T-helper 22 cell (primary cell): ENCODE data around the gene TENM4.

ENCODE experiments used
- DNase-seq: peaks from one replicate; pipeline ENCODE4 v3.0.0-alpha.2; 2020; ENCODE audit warnings: low read depth

TENM4 gene

DNA sequence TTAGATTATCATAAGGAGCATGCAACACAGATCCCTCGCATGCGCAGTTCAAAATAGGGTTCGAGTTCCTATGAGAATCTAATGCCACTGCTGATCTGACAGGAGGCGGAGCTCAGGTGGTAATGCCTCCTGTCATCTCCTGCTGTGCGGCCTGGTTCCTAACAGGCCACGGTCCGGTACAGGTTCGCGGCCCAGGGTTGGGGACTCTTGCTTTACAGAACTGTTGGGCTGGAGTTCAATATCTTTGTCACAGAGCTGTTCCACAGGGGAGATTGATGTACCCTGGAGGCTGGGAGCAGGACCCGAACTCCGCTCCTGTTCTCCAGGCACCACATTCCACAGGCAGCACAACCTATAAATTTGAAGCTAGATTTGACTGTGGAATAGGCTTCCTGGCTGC is 508.1 kb downstream of the TENM4 start:
- DNase-seq, result no peak

DNA sequence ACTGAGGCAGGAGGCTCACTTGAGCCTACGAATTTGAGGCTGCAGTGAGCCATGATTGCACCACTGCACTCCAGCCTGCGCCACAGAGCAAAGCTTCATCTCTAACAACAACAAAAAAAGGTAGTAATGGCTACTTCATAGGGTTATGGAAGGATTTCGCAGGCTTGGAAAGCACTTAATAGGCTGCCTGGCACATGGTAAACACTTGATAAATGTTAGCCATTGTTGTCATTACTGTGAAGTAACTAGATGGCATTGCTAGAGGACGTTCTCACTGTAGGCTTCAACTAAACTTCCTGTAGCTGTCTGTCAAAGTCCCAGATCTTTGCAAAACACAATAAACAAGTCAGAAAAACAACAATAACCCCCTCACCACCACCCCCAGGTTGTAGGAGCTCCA is 508.9 kb downstream of the TENM4 start:
- DNase-seq, result no peak

DNA sequence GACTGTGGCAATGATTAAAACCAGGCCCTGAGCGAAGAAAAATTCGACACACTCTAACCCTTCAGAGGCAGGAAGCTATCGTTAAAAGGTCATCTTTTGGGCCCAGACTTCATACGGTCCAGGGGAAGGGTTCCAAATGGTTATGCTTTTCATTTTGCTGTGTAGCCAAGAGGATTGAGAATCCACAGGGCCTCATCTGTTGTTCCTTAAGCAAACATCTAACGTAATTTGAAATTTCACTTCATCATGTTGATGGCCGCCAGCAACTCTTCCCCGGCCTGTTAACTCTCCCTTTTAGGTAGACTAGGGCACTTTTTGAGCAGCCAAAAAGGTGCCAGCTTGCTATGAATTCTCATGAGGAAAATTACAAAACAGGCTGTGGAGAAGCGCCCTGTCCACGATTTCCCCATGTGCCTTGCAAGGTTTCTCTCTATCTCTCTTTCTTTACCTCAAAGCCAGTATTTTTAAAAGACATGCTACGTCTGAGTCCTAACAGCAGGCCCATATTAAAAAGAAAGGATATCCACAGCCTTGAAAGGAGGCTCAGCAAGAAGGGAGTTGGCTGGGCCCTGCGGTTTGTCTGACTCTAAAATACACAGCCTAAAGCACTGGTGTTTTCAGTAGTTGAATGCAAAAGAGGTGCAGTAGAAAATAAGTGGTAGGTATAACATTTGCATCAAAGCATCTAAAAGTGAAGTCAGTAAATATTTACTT is 509.9 kb downstream of the TENM4 start:
- DNase-seq, result no peak

GRCh38 chr11:78929906-78930220 is 511.0 kb downstream of the TENM4 start:
- no peak for DNase-seq

GRCh38 chr11:78929207-78929905 is 511.5 kb downstream of the TENM4 start:
- DNase-seq, result no peak

DNA sequence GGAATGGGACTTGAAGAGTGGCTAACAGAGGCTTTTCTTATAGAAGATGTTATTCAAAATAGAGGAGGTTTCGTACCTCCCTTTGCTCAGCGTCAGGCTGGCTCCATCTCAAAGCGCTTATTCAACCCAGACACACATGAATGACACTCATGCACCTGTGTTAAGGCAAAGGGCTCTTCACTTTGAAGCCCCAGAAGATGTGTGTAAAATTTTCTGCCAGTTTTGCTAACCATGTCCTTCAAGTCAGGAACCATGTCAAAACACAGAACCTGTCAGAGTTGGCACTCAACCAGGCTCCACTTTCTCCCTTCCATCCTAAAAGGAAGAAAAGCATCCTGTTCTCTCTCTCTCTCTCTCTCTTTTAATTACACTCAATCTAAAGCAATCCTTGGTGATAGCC is 513.3 kb downstream of the TENM4 start:
- DNase-seq, result no peak

DNA sequence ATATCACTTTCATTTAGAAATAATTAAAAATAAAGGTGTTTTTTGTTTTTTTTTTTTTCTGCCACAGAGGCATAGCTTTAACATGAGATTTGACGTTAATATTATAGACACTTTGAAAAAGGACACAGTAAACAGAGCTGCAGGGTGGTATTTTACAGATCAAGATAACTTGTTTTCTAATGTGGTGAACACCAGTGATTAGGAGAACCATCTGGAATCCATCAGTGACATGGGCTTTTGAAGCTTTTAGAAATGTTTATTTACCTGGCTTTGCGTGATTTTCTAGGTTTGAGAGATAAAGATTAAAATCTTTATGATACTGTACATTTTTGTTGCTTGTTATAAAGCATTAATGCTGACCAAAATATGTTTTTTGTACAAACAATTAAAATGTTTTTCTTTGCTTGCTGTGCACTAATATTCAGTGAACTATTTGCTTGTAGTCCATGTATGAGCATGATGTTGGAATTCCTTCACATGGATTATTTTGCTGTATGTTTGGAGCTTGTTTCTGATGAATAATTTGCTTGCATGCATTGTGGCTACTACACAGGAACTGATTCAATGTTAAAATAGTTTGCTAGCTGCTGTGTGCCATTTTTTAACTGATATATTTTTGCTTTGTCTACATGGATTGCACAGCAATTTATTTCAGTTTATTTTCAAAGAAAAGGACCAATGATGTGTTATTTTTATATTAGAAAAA is 514.0 kb downstream of the TENM4 start:
- DNase-seq, result no peak

- no peak for DNase-seq
Measured at GRCh38 chr11:78925387-78925786, 515.4 kb downstream of the TENM4 start.

DNA sequence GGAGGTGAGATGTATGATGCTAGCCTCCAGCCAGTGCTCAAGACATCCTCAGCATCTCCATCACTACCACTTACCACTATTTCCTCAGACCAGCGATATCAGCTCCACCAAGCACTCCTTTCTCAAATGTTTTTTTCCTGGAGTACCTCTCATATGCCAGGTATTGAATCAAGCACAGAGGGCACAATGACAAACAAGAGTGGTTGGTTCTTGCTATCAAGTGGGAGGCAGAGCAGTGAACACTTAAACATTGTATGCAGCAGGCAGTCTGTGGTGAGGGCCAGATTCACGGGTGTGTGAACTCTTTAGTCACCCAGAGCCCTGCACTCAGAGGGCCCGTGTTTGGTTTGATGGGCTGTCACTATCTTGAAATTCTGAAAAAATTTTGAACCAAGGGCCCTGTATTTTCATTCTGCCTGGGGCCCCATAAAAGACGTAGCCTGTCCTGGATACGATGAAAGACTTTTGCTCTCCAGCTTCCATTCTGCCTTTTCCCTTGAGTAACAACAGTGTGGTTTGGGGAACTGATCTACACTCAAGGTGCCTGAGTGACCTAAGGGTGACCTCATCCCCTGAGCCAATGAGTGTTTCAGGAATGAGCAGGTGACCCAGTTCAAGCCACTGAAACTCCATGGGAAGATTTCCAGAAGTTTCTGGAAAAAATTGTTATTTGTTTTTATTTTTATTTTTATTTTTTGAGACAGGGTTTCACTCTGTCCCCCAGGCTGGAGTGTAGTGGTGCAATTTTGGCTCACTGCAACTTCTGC is 517.8 kb downstream of the TENM4 start:
- no peak for DNase-seq

DNA sequence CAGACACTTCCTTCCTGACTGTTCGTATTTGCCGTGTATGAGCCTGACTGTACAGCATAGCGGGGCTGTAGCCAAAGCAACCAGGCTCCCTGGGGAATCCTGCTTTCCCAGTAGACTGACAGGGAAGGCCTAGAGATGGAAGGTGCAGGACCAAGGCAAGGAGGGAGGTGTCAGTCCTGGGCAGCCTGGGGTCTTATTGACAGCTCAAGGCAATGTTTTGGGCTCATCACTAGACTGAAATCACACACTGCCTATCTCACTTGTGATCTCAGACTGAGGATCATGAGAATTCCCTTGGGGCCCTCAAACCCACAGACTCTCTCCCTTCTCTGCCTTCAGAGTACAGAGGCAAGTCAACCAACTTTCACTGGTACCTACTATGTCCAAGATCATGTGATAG is 519.3 kb downstream of the TENM4 start:
- DNase-seq, result no peak

DNA sequence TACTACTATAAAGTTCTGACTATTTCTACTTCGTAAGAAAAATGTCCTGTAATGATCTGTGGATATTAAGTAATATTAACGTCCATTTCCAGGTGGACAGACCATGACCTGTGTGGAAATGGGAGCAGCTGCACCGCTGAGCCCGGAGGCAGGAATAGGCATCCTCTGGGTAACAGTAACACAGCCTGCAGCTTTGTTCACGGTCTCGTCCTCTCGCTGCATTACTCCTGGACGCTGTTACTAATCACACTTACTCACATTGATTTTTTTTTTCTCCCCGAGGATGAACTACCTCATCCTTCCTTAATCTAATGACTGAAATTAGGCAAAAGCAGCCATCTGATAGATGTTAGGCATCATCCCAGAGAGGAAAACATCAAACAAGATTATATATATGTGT is 520.5 kb downstream of the TENM4 start:
- no peak for DNase-seq

DNA sequence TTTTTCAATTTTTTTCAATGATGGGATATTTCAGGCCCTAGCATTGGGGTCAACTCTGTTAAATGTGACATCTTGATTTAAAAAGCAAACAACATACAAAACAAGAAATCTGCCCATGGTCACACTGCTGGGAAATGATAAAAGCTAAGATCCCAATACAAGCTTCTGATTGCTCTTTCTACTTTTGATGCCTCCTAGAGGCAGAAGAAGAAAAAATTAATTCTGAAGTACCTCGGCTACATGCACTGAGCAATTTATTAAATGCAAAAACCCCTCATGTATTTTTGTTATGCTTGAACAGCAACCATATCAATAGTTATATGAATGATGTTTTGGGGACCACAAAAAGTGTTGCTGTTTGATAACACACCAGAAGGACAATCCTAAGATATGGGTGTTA is 524.1 kb downstream of the TENM4 start:
- DNase-seq, result no peak

DNA sequence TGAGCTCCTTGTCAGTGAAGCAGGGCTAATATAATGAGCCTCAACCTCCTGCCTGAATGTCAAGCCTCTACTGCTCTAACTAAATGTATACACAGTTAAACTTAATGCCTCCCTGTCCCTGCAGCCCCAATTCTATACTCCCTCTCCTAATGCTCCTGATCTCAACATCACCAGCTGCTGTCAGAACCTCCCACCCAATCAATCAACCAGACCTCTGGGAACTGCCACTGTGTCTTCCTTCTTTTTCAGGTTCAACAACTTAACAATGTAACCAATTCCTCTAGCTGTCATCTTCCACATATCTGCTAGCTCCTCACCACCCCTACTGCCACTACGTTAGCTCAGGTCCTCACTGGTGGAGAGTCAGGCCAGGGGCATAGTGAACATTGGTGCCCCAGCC is 526.3 kb downstream of the TENM4 start:
- no peak for DNase-seq

GRCh38 chr11:78912778-78913177 is 528.1 kb downstream of the TENM4 start:
- no peak for DNase-seq

DNA sequence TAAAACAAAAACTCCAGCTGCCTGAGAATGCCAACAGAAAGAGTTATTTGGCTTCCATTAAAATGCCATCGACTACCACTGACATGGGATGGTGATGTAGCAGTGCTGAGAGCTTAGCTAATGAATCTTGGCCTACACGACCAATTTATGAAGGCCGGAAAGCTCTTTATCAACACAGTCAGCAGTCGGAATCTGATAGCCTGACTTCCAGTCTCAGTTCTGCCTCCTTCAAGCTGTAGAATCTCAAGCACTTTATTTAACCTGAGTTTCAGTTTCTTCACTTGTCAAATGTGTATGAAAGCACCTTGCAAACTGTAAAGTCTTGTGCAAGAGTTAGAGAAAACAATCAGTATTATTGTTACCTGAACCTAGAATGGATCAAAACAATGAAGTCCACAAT is 530.5 kb downstream of the TENM4 start:
- no peak for DNase-seq

GRCh38 chr11:78909386-78909785 is 531.4 kb downstream of the TENM4 start:
- no peak for DNase-seq

GRCh38 chr11:78907636-78908035 is 533.2 kb downstream of the TENM4 start:
- no peak for DNase-seq

- no peak for DNase-seq
Measured at GRCh38 chr11:78906566-78906965, 534.3 kb downstream of the TENM4 start.

DNA sequence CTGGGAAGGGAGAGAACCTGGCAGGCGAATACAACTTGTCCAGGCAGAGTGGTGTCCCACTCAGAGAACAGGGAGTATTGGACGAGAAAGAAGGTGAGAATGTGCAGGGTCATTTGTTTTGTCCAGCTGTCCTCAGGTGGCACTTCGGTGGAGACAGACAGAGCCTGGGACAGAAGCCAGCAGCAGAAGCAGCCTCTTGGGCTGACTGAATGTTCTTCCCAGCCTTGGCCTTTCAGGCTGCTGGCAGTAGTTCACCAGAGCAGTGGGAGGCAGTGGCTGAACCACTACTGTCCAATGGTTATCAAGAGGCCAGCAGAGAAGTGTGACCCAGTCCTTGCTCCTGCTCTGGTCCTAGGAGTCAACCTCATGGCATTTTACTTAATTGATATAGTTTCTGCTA is 535.1 kb downstream of the TENM4 start:
- DNase-seq, result no peak

DNA sequence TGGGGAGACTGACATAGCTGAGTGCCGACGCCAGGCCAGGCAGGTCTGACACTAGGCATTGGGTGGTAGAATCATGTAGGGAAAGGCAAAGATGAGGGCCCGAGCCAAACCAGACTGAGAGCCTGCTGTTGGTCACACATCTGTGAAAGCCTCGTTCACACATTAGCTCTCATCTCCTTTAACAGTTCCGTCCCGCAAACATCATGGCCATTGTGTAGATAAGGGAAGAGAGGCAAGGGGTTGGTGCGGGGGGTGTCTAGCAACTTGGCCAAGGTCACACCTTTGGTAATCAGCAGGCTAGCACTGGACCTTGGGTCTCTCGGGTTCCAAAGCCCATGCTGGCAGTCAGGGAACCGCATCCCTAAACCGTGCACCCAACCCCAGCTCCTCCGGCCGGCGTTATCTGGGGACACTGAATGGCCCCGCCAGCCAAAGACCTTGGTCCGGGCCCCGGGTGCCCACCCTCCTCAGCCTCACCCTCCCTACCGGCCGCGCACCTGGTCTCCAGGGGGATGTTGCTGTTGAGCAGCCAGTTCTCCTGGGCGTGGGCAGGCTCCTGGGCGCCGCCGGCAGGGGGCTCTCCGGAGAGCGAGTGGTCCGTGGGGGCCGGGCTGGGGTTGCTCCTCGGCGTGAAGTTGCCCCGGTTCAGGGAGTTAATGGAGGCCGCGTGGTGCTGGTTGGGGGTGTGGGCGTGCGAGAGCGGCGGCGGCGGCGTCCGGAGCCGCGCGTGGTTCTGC is 537.9 kb downstream of the TENM4 start:
- no peak for DNase-seq

- DNase-seq, result no peak
Measured at GRCh38 chr11:78901831-78902230, 539.0 kb downstream of the TENM4 start.

DNA sequence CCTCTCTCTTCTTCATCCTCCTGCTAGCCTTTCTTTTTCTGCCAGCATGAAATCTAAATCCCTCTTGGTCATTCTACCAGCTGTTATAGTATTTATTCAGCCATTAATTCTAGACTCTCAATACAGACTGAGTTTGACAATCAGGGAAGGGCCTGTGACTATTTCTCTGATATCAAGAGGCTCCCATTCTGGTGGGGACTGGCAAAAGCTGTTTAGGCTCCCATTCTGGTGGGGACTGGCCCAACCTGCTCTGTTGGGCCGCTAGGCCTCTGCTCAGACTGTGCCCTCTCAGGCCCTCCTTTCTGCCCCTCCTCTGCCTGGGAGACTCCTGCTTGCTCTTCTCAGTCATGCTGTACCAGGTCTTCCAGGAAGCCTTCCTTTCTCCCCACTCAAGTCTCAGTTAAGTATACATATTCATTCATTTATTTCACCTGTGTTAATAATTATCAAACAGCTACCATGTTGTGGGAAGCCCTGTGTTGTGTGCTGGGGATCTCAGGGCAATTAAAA is 542.5 kb downstream of the TENM4 start:
- no peak for DNase-seq
